Measurements from ENCODE around the gene SLCO4A1. TPM values are rescaled to one million over a fixed set of nuclear protein-coding genes. Genes with fewer than 3 reads are reported as not detected.

Gene SLCO4A1
- total and polyA plus RNA-seq, 9 of the 15 experiments (the other 6 are each of a cell fraction or from before 2014, with no cell fraction given) = 1.6 to 21.9 (median 12.8) TPM

GRCh38 chr20:62711703-62712101 is 69.4 kb downstream of the SLCO4A1 start (continued):
- peak; percentile 54; the same call in 1 of the 2 replicates for TF ChIP-seq CUX1 (CRISPR knock-in tag; IDR thresholded peaks at IDR 0.05)
- TF ChIP-seq ZNF395 (CRISPR knock-in tag; IDR thresholded peaks at IDR 0.05) = peak; percentile 82
- peak; percentile 50 for TF ChIP-seq NEUROD1 (IDR thresholded peaks at IDR 0.05; ENCODE audit: borderline replicate concordance, low read depth, low read length, partially characterized antibody)
- TF ChIP-seq CHD7 (IDR thresholded peaks at IDR 0.05; ENCODE audit: low read depth, low read length) = no peak
- no peak for TF ChIP-seq MLLT1 (IDR thresholded peaks at IDR 0.05)
- peak; percentile 88 for TF ChIP-seq ZNF766 (CRISPR knock-in tag; conservative IDR thresholded peaks at IDR 0.05)

Data from K562 (cell line).